GM23248 (cell line): ENCODE results near the gene HDAC7.

Experiments
- EZH2 ChIP-seq: fragments of 200-600 bp; sonication (generic); IDR thresholded peaks from 2 replicates; pipeline ENCODE4 v1.6.1; 2018; ENCODE audit warnings: antibody characterized with exemption, mild to moderate bottlenecking; ENCODE audit not compliant: insufficient read depth, poor library complexity, severe bottlenecking
- EZH2phosphoT487 ChIP-seq: fragments of 200-600 bp; sonication (generic); IDR thresholded peaks from 2 replicates; pipeline ENCODE4 v1.6.1; 2018; ENCODE audit warnings: antibody characterized with exemption, moderate library complexity, mild to moderate bottlenecking, low read depth; ENCODE audit not compliant: insufficient read depth

GRCh38 chr12:47775100-47775911 is 44.4 kb downstream of the HDAC7 start:
- TF ChIP-seq EZH2 (no peak), EZH2phosphoT487 (no peak)
